ENCODE data around the gene ZNF75A. TPM values are rescaled to one million over a fixed set of nuclear protein-coding genes. Genes with fewer than 3 reads are reported as not detected.

Gene ZNF75A
- total RNA-seq, 2 donors from 2014 or later, result 12.9 to 15.3 TPM

- DNase-seq (no peak), ATAC-seq (no peak)
- no peak for TF ChIP-seq CTCF (IDR thresholded peaks at IDR 0.05)
- TF ChIP-seq POLR2A (IDR thresholded peaks at IDR 0.05), result no peak
- H3K4me1 ChIP-seq, result peaks cover 17% of the 10 kb centered on the region
- no peaks in the 10 kb centered on the region for H3K27me3 ChIP-seq
- WGBS, 2 donors, result 17 to 18% methylated on average over 4 of the region's 4 CpGs
- H3K36me3 ChIP-seq (replicated peaks in 1 of 2; ENCODE audit: insufficient read depth in 1 of 2, low read depth in 2 of 2), result no peaks in the 10 kb centered on the region
- no peak overlapping the region for H3K27ac ChIP-seq
- no peak overlapping the region for H3K4me3 ChIP-seq
- intact Hi-C loops (cut with DNase I), result no loop called here
- H3K9me3 ChIP-seq, result no peaks in the 10 kb centered on the region
Measured at GRCh38 chr16:3348547-3349167, 43.4 kb downstream of the ZNF75A start.

DNA sequence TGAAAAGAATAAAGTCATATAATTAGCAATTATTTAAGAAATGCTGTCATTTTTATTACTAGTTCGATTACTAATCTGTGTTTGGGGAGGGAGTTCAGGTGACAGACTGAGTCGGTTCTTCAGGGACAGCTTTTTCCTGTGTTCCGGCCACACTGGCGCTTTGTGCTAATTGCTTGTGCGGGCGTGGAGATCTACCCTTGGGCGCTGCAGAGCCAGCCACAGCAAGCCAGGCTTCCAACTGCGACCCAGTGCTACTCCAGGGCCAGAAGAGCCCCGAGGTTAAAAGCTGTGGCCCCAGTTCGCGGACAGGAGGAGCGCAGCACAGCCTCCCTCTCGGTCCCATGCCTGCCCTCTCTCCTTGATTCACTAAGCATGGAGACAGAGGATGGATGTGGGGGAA, 43.9 kb downstream of the ZNF75A start:
- TF ChIP-seq CTCF (IDR thresholded peaks at IDR 0.05), result no peak
- TF ChIP-seq POLR2A (IDR thresholded peaks at IDR 0.05), result no peak
- Histone ChIP-seq H3K27me3 (no peaks in the 10 kb centered on the region), H3K4me1 (peaks cover 17% of the 10 kb centered on the region), H3K4me3 (no peak overlapping the region), H3K27ac (no peak overlapping the region), H3K9me3 (no peaks in the 10 kb centered on the region), H3K36me3 (replicated peaks in 1 of 2; ENCODE audit: insufficient read depth in 1 of 2, low read depth in 2 of 2) (no peaks in the 10 kb centered on the region)
- no peak for ATAC-seq
- intact Hi-C loops (cut with DNase I), result no loop called here
- no peak for DNase-seq
- WGBS, 2 donors, result 57 to 58% methylated on average over 10 to 13 of the region's 13 CpGs

- Histone ChIP-seq H3K27ac (no peak within 1 kb of the TSS), H3K4me3 (no peak within 1 kb of the TSS), H3K36me3 (replicated peaks in 1 of 2; ENCODE audit: insufficient read depth in 1 of 2, low read depth in 2 of 2) (no peaks in the 10 kb centered on the region), H3K4me1 (peaks cover 5% of the 10 kb centered on the region), H3K9me3 (no peaks in the 10 kb centered on the region), H3K27me3 (no peaks in the 10 kb centered on the region)
- no peak for ATAC-seq
- 59 to 69% methylated on average over 3 of the region's 3 CpGs for WGBS, 2 donors
- no peak for TF ChIP-seq POLR2A (IDR thresholded peaks at IDR 0.05)
- no peak for TF ChIP-seq CTCF (IDR thresholded peaks at IDR 0.05)
- intact Hi-C loops (cut with DNase I), result no loop called here
- no peak for DNase-seq
Measured at GRCh38 chr16:3355589-3355988, 50.3 kb downstream of the ZNF75A start, which contains the start of gene OR2C1. Gene OR2C1 (plus strand): TSS chr16:3355889. CDS start chr16:3355941, 52 bp downstream.

DNA sequence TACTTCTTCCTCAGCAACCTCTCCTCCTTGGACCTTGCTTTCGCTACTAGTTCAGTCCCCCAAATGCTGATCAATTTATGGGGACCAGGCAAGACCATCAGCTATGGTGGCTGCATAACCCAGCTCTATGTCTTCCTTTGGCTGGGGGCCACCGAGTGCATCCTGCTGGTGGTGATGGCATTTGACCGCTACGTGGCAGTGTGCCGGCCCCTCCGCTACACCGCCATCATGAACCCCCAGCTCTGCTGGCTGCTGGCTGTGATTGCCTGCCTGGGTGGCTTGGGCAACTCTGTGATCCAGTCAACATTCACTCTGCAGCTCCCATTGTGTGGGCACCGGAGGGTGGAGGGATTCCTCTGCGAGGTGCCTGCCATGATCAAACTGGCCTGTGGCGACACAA, 50.8 kb downstream of the ZNF75A start:
- no peak for ATAC-seq
- peaks cover 5% of the 10 kb centered on the region for H3K4me1 ChIP-seq

More for the DNA sequence above, 50.8 kb downstream of the ZNF75A start:
- H3K4me3 ChIP-seq, result no peak overlapping the region
- no peak overlapping the region for H3K27ac ChIP-seq
- no peaks in the 10 kb centered on the region for H3K9me3 ChIP-seq
- no peak for TF ChIP-seq POLR2A (IDR thresholded peaks at IDR 0.05)
- TF ChIP-seq CTCF (IDR thresholded peaks at IDR 0.05), result no peak
- WGBS, 2 donors, result 73 to 93% methylated on average over 1 to 10 of the region's 10 CpGs
- H3K27me3 ChIP-seq, result no peaks in the 10 kb centered on the region
- intact Hi-C loops (cut with DNase I), result no loop called here
- H3K36me3 ChIP-seq (replicated peaks in 1 of 2; ENCODE audit: insufficient read depth in 1 of 2, low read depth in 2 of 2), result no peaks in the 10 kb centered on the region
- no peak for DNase-seq
